ENCODE measurements around the gene MCTP1.

GRCh38 chr5:95059636-95060035 lies 225.3 kb downstream of the MCTP1 start:
- TF ChIP-seq POLR2A (IDR thresholded peaks at IDR 0.05): no peak
- TF ChIP-seq CTCF (IDR thresholded peaks at IDR 0.05): no peak

All from vagina (tissue), 2 donors.